MM.1S (cell line): ENCODE results near the gene EVL.

Source experiments
- CTCF ChIP-seq: fragments of 300-600 bp; sonication (generic); IDR thresholded peaks from 2 replicates; pipeline ENCODE4 v1.5.1; 2016; ENCODE audit warnings: antibody characterized with exemption, low read length, mixed read lengths
- EZH2 ChIP-seq: fragments of 300-600 bp; sonication (generic); optimal IDR thresholded peaks from 2 replicates; pipeline ENCODE3; 2017; ENCODE audit warnings: low read depth, mild to moderate bottlenecking, antibody characterized with exemption, low read length, mixed read lengths

- TF ChIP-seq EZH2 (no peak), CTCF (no peak)
These were observed 6.3 kb downstream of the EVL start for GRCh38 chr14:100071545-100071944.
